DND-41 (cell line): Measurements from ENCODE around the gene MYRIP.

Experiments used
- CTCF ChIP-seq: IDR thresholded peaks from 2 replicates; pipeline ENCODE4 v1.5.1; 2012; ENCODE audit warnings: borderline replicate concordance, low read length, moderate library complexity, mild to moderate bottlenecking; ENCODE audit not compliant: poor library complexity, severe bottlenecking; ENCODE audit errors: extremely low read depth
- EZH2 ChIP-seq: IDR thresholded peaks from 3 replicates; pipeline ENCODE4 v1.6.1; 2012; ENCODE audit warnings: borderline replicate concordance, low read depth, mild to moderate bottlenecking, moderate library complexity, low read length, inconsistent platforms; ENCODE audit not compliant: severe bottlenecking

- no peak for TF ChIP-seq CTCF
- no peak for TF ChIP-seq EZH2
Observed at GRCh38 chr3:39978308-39978707, 168.9 kb downstream of the MYRIP start.
